22Rv1 (cell line): ENCODE results near the gene RNF214.
"Not testable (repeated sequence)": the region's sequence is repeated elsewhere in the genome, so short reads cannot be mapped to it uniquely, and the experiment has no call there.

Source experiments
- CTCF ChIP-seq: fragments of 450-650 bp; IDR thresholded peaks from 2 replicates; pipeline ENCODE4 v1.5.1; 2017; ENCODE audit warnings: mild to moderate bottlenecking
- ZFX ChIP-seq: fragments of 450-650 bp; IDR thresholded peaks from 2 replicates; pipeline ENCODE4 v1.6.1; 2017; ENCODE audit warnings: antibody characterized with exemption, borderline replicate concordance

- TF ChIP-seq CTCF, ZFX: not testable (repeated sequence)
Observed at GRCh38 chr11:117327255-117327566, 94.7 kb downstream of the RNF214 start.
